Natural killer cell (primary cell): ENCODE results near the gene PTGR2. TPM values are rescaled to one million over a fixed set of nuclear protein-coding genes. Genes with fewer than 3 reads are reported as not detected.

Experiments
- ATAC-seq, 3 donors: fragments of 150-1000 bp in 2 of 3; fragments of 200-7000 bp in 1 of 3; cut with Tn5 transposase; 1 replicate in 1 of 3; 2 replicates in 2 of 3; pipeline ENCODE4 v1.10.0; 2021; ENCODE audit warnings: mild to moderate bottlenecking in 2 of 3, moderate library complexity in 2 of 3
- DNase-seq, 2 donors: peaks; one replicate each; pipeline versions ENCODE4 v3.0.0 to v3.0.0-alpha.2; 2013 to 2021; ENCODE audit warnings: mixed read lengths in 1 of 2
- H3K27ac ChIP-seq: one replicate; pipeline ENCODE4 v1.5.1; 2013; ENCODE audit warnings: mild to moderate bottlenecking, low read length
- H3K27me3 ChIP-seq: one replicate; pipeline ENCODE4 v1.6.1; 2013; ENCODE audit warnings: low read length; ENCODE audit not compliant: control insufficient read depth, insufficient read depth
- H3K36me3 ChIP-seq: one replicate; pipeline ENCODE4 v1.6.1; 2013; ENCODE audit warnings: low read length; ENCODE audit not compliant: control insufficient read depth, insufficient read depth
- H3K4me1 ChIP-seq: one replicate; pipeline ENCODE4 v1.6.1; 2013; ENCODE audit warnings: low read length; ENCODE audit not compliant: control insufficient read depth, insufficient read depth
- H3K4me3 ChIP-seq: one replicate; pipeline ENCODE4 v1.5.1; 2013; ENCODE audit warnings: low read length
- H3K9me3 ChIP-seq: one replicate; pipeline ENCODE4 v1.6.1; 2013; ENCODE audit warnings: low read length; ENCODE audit not compliant: control insufficient read depth, insufficient read depth
- H3K27ac Mint-ChIP-seq, 2 donors: one replicate each; pipeline ENCODE4 v1.8.0; 2022; ENCODE audit warnings: mild to moderate bottlenecking in 2 of 2, mixed read lengths in 2 of 2, moderate library complexity in 1 of 2
- H3K27me3 Mint-ChIP-seq, 2 donors: one replicate each; pipeline ENCODE4 v1.8.0; 2022; ENCODE audit warnings: low read depth in 2 of 2, mixed read lengths in 2 of 2
- H3K36me3 Mint-ChIP-seq: one replicate; pipeline ENCODE4 v1.8.0; 2022; ENCODE audit warnings: mixed read lengths
- H3K4me1 Mint-ChIP-seq, 2 donors: one replicate each; pipeline ENCODE4 v1.8.0; 2022; ENCODE audit warnings: mixed read lengths in 2 of 2
- H3K4me3 Mint-ChIP-seq: one replicate; pipeline ENCODE4 v1.8.0; 2022; ENCODE audit warnings: mild to moderate bottlenecking, moderate library complexity, mixed read lengths
- H3K9me3 Mint-ChIP-seq, 2 donors: one replicate each; pipeline ENCODE4 v1.8.0; 2022; ENCODE audit warnings: mixed read lengths in 2 of 2
- WGBS: methylation state at CpG from one replicate; pipeline ENCODE4 v1.1.7; 2013; ENCODE audit warnings: missing lambda C conversion rate; ENCODE audit not compliant: insufficient coverage; 5-methylcytosine and 5-hydroxymethylcytosine counted together
- intact Hi-C: fragments of 100-400 bp; cut with micrococcal nuclease; formaldehyde crosslinking; loops from one replicate; pipeline ENCODE4 v1.14.2; 2022
- total RNA-seq, 4 donors: library from RNA; stranded (reverse); fragments of 120-200 nt in 1 of 4; gene quantifications; one replicate each; pipeline versions ENCODE4 v1.2.3 to v1.2.4, GENCODE V29; 2013 to 2022
- TF ChIP-seq, protein P1 (sequence below): fragments of 200-600 bp; IDR thresholded peaks from one replicate; pipeline ENCODE4 v1.8.0; 2022; ENCODE audit warnings: antibody characterized with exemption

Gene PTGR2
- total RNA-seq, 3 donors from 2014 or later (not counting 1 experiment from before 2014, with no cell fraction given) = 0.48 to 1.5 (median 1.5) TPM

GRCh38 chr14:73870525-73871235, 19.0 kb downstream of the PTGR2 start:
- no peaks in the 10 kb centered on the region for H3K4me1 Mint-ChIP-seq
- no peaks in the 10 kb centered on the region for H3K27me3 ChIP-seq
- H3K27ac ChIP-seq = no peak overlapping the region
- H3K36me3 Mint-ChIP-seq = no peaks in the 10 kb centered on the region
- H3K27ac Mint-ChIP-seq = no peak overlapping the region
- H3K9me3 Mint-ChIP-seq = no peaks in the 10 kb centered on the region
- DNase-seq (no peak), ATAC-seq (no peak)
- no peaks in the 10 kb centered on the region for H3K36me3 ChIP-seq
- WGBS = 100% methylated on average over 1 of the region's 2 CpGs
- intact Hi-C loops = no loop called here
- no peak overlapping the region for H3K4me3 Mint-ChIP-seq
- H3K4me1 ChIP-seq = no peaks in the 10 kb centered on the region
- no peak overlapping the region for H3K4me3 ChIP-seq
- no peaks in the 10 kb centered on the region for H3K9me3 ChIP-seq
- TF ChIP-seq, protein P1, sequence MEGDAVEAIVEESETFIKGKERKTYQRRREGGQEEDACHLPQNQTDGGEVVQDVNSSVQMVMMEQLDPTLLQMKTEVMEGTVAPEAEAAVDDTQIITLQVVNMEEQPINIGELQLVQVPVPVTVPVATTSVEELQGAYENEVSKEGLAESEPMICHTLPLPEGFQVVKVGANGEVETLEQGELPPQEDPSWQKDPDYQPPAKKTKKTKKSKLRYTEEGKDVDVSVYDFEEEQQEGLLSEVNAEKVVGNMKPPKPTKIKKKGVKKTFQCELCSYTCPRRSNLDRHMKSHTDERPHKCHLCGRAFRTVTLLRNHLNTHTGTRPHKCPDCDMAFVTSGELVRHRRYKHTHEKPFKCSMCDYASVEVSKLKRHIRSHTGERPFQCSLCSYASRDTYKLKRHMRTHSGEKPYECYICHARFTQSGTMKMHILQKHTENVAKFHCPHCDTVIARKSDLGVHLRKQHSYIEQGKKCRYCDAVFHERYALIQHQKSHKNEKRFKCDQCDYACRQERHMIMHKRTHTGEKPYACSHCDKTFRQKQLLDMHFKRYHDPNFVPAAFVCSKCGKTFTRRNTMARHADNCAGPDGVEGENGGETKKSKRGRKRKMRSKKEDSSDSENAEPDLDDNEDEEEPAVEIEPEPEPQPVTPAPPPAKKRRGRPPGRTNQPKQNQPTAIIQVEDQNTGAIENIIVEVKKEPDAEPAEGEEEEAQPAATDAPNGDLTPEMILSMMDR = no peak
- no peaks in the 10 kb centered on the region for H3K27me3 Mint-ChIP-seq

DNA sequence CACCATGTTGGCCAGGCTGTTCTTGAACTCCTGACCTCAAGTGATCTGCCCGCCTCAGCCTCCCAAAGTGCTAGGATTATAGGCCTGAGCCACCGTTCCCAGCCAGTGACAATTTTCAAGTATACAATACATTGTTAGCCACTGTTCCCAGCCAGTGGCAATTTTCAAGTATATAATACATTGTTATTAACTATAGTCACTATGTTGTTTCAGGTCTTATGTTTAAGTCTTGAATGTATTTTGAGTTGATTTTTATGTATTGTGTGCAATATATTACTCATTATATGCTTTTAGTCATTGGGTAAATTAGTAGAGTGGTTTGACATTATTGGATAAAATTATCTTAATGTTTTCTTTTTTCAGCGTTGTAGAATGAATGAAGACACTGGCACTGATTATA, 22.0 kb downstream of the PTGR2 start:
- Mint-ChIP-seq H3K27ac (no peak overlapping the region), H3K36me3 (no peaks in the 10 kb centered on the region), H3K4me1 (no peaks in the 10 kb centered on the region), H3K9me3 (no peaks in the 10 kb centered on the region), H3K27me3 (no peaks in the 10 kb centered on the region), H3K4me3 (no peak overlapping the region)
- no peaks in the 10 kb centered on the region for H3K27me3 ChIP-seq
- no peak overlapping the region for H3K27ac ChIP-seq
- no peaks in the 10 kb centered on the region for H3K36me3 ChIP-seq
- intact Hi-C loops = no loop called here
- ATAC-seq (no peak), DNase-seq (no peak)
- TF ChIP-seq, protein P1 = no peak
- H3K9me3 ChIP-seq = no peaks in the 10 kb centered on the region
- H3K4me3 ChIP-seq = no peak overlapping the region
- WGBS = 87% methylated on average over 3 of the region's 3 CpGs
- H3K4me1 ChIP-seq = no peaks in the 10 kb centered on the region

DNA sequence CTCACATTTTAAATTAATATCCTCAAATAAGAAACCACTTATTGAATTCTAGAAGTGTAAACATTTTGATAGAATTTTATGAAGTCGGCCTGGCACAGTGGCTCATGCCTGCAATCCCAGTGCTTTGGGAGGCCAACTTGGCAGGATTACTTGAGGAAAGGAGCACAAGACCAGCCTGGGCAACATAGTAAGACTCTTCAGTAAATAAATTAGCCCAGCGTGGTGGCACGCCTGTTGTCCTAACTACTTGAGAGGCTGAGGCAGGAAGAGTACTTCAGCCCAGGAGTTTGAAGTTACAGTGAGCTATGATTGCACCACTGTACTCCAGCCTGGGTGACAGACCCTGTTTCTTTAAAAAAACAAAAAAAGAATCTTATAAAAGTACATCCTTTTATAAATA, 26.2 kb downstream of the PTGR2 start:
- Histone ChIP-seq H3K9me3 (no peaks in the 10 kb centered on the region), H3K36me3 (no peaks in the 10 kb centered on the region), H3K4me1 (no peaks in the 10 kb centered on the region), H3K27me3 (no peaks in the 10 kb centered on the region), H3K27ac (no peak overlapping the region), H3K4me3 (no peak overlapping the region)
- H3K36me3 Mint-ChIP-seq = no peaks in the 10 kb centered on the region
- no peaks in the 10 kb centered on the region for H3K4me1 Mint-ChIP-seq
- WGBS = 94% methylated on average over 3 of the region's 3 CpGs
- H3K9me3 Mint-ChIP-seq = no peaks in the 10 kb centered on the region
- DNase-seq (no peak), ATAC-seq (no peak)
- no peak overlapping the region for H3K4me3 Mint-ChIP-seq
- TF ChIP-seq, protein P1 = no peak
- H3K27me3 Mint-ChIP-seq = no peaks in the 10 kb centered on the region
- intact Hi-C loops = no loop called here
- no peak overlapping the region for H3K27ac Mint-ChIP-seq

DNA sequence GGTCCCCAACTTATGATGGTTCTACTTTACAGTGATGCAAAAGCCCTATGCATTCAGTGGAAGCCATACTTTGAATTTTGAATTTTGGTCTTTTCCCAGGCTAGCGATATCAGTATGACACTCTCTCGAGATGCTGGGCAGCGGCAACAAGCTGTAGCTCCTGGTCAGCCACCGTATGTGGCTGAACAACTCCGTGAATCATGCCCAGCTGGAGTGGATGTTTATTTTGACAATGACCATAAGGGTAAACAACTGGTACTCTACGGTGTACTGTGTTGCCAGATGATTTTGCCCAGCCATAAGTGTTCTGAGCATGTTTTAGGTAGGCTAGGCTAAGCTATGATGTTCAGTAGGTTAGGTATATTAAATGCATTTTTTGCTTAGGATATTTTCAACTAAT, 26.8 kb downstream of the PTGR2 start:
- 93% methylated on average over 6 of the region's 6 CpGs for WGBS
- DNase-seq (no peak), ATAC-seq (no peak)
- Mint-ChIP-seq H3K4me3 (no peak overlapping the region), H3K9me3 (no peaks in the 10 kb centered on the region), H3K36me3 (no peaks in the 10 kb centered on the region), H3K27me3 (no peaks in the 10 kb centered on the region), H3K27ac (no peak overlapping the region), H3K4me1 (no peaks in the 10 kb centered on the region)
- H3K27ac ChIP-seq = no peak overlapping the region
- H3K27me3 ChIP-seq = no peaks in the 10 kb centered on the region
- no peaks in the 10 kb centered on the region for H3K9me3 ChIP-seq
- TF ChIP-seq, protein P1 = no peak
- no peaks in the 10 kb centered on the region for H3K36me3 ChIP-seq
- no peaks in the 10 kb centered on the region for H3K4me1 ChIP-seq
- intact Hi-C loops = no loop called here
- no peak overlapping the region for H3K4me3 ChIP-seq
